H54 (cell line): ENCODE results near the gene GALNT14.

Experiments
- DNase-seq: peaks from one replicate; pipeline ENCODE4 v3.0.0; 2011; ENCODE audit warnings: low spot score, mixed read lengths; ENCODE audit not compliant: insufficient read length
- FAIRE-seq: peaks from 3 replicates; lab custom pipeline; 2011; peaks lifted over from hg19 to GRCh38; lab: Jason Lieb, UNC
- POLR2A ChIP-seq: IDR thresholded peaks from 2 replicates; pipeline ENCODE4 v1.6.1; 2011; ENCODE audit warnings: low read depth, mild to moderate bottlenecking, low read length

GALNT14 gene

GRCh38 chr2:30860726-30861125 is 277.5 kb downstream of the GALNT14 start:
- FAIRE-seq, result no peak
- no peak for DNase-seq
- TF ChIP-seq POLR2A, result no peak
